HepG2 (cell line): Measurements from ENCODE around the gene EIF6.

ENCODE experiments used
- TF ChIP-seq, protein P1 (sequence below): sonication (generic); formaldehyde crosslinking; conservative IDR thresholded peaks from 2 replicates; pipeline ENCODE4 v1.4.0; 2020; ENCODE audit warnings: mild to moderate bottlenecking, missing genetic modification reagents, moderate library complexity
- TF ChIP-seq, protein P2 (sequence below): sonication (generic); formaldehyde crosslinking; IDR thresholded peaks from 2 replicates; pipeline ENCODE4 v1.4.0; 2020; ENCODE audit warnings: low read depth, missing genetic modification reagents

DNA sequence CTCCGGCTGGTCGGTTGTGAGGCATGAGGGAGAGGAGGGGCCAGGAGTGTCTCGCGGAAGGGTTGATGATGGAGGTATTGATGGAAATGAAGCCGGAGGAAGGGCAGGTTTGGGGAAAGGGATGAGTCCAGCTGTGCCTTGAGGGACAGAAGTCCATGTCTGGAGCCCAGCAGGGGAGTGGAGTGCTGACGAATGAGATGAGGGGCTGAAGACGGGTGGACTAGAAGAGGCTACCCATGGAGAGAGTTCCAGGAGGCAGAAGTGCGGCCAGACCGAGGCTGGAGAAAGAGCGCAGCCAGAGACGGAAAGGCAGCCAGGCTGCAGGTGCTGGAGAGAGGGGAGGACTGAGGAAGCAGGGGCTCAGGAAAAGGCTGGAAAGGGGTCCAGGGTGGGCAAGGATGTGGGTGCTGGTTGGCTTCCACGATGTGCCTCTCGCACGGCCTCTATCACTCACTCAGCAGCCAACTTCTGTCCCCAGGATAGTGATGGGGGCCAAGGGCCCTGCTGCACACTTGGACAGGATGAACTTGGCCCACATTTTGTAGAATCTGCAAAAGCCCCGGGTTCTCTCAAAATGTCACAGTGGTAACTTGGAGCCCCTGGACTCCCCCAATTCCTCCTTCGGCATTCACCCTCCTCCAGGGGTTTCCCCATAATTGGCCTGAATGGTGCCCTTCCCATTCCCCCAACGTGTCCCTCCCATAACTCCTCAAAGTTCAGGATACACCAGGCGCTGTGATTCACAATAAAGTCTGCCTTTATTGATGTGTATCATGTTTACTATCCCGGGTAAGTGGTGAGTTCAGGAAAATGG lies 627 bp upstream of the EIF6 start:
- TF ChIP-seq, protein P1, sequence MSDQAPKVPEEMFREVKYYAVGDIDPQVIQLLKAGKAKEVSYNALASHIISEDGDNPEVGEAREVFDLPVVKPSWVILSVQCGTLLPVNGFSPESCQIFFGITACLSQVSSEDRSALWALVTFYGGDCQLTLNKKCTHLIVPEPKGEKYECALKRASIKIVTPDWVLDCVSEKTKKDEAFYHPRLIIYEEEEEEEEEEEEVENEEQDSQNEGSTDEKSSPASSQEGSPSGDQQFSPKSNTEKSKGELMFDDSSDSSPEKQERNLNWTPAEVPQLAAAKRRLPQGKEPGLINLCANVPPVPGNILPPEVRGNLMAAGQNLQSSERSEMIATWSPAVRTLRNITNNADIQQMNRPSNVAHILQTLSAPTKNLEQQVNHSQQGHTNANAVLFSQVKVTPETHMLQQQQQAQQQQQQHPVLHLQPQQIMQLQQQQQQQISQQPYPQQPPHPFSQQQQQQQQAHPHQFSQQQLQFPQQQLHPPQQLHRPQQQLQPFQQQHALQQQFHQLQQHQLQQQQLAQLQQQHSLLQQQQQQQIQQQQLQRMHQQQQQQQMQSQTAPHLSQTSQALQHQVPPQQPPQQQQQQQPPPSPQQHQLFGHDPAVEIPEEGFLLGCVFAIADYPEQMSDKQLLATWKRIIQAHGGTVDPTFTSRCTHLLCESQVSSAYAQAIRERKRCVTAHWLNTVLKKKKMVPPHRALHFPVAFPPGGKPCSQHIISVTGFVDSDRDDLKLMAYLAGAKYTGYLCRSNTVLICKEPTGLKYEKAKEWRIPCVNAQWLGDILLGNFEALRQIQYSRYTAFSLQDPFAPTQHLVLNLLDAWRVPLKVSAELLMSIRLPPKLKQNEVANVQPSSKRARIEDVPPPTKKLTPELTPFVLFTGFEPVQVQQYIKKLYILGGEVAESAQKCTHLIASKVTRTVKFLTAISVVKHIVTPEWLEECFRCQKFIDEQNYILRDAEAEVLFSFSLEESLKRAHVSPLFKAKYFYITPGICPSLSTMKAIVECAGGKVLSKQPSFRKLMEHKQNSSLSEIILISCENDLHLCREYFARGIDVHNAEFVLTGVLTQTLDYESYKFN = no peak
- TF ChIP-seq, protein P2, sequence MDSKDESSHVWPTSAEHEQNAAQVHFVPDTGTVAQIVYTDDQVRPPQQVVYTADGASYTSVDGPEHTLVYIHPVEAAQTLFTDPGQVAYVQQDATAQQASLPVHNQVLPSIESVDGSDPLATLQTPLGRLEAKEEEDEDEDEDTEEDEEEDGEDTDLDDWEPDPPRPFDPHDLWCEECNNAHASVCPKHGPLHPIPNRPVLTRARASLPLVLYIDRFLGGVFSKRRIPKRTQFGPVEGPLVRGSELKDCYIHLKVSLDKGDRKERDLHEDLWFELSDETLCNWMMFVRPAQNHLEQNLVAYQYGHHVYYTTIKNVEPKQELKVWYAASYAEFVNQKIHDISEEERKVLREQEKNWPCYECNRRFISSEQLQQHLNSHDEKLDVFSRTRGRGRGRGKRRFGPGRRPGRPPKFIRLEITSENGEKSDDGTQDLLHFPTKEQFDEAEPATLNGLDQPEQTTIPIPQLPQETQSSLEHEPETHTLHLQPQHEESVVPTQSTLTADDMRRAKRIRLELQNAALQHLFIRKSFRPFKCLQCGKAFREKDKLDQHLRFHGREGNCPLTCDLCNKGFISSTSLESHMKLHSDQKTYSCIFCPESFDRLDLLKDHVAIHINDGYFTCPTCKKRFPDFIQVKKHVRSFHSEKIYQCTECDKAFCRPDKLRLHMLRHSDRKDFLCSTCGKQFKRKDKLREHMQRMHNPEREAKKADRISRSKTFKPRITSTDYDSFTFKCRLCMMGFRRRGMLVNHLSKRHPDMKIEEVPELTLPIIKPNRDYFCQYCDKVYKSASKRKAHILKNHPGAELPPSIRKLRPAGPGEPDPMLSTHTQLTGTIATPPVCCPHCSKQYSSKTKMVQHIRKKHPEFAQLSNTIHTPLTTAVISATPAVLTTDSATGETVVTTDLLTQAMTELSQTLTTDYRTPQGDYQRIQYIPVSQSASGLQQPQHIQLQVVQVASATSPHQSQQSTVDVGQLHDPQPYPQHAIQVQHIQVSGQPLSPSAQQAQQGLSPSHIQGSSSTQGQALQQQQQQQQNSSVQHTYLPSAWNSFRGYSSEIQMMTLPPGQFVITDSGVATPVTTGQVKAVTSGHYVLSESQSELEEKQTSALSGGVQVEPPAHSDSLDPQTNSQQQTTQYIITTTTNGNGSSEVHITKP (CRISPR knock-in tag) = no peak
